GM21526 (cell line): ENCODE measurements around the gene TMEM39B.
"Not testable (repeated sequence)": the region's sequence is repeated elsewhere in the genome, so short reads cannot be mapped to it uniquely, and the experiment has no call there.

Experiments used
- ATAC-seq: cut with Tn5 transposase; IDR thresholded peaks from one replicate; pipeline ENCODE4 v1.9.1; 2021; ENCODE audit warnings: moderate library complexity; ENCODE audit not compliant: unreplicated experiment, low FRiP score

The TMEM39B gene

GRCh38 chr1:32111040-32111623, 38.4 kb downstream of the TMEM39B start:
- no peak for ATAC-seq

- ATAC-seq: no peak
Measured at GRCh38 chr1:32111789-32112188, 39.0 kb downstream of the TMEM39B start.

GRCh38 chr1:32112806-32113375, 40.2 kb downstream of the TMEM39B start:
- no peak for ATAC-seq

GRCh38 chr1:32113436-32113835, 40.7 kb downstream of the TMEM39B start:
- ATAC-seq: not testable (repeated sequence)

GRCh38 chr1:32114420-32114819, 41.7 kb downstream of the TMEM39B start:
- no peak for ATAC-seq

- no peak for ATAC-seq
Measured at GRCh38 chr1:32115496-32115895, 42.8 kb downstream of the TMEM39B start.

GRCh38 chr1:32116531-32116930, 43.8 kb downstream of the TMEM39B start:
- no peak for ATAC-seq

GRCh38 chr1:32122151-32122550, 49.4 kb downstream of the TMEM39B start:
- ATAC-seq: no peak

- ATAC-seq: not testable (repeated sequence)
Measured at GRCh38 chr1:32123361-32123760, 50.6 kb downstream of the TMEM39B start.

- no peak for ATAC-seq
Measured at GRCh38 chr1:32125313-32125712, 52.6 kb downstream of the TMEM39B start.

- ATAC-seq: no peak
Measured at GRCh38 chr1:32126770-32127169, 54.0 kb downstream of the TMEM39B start.

- ATAC-seq: no peak
Measured at GRCh38 chr1:32127409-32128198, 54.9 kb downstream of the TMEM39B start.

GRCh38 chr1:32128479-32128878, 55.7 kb downstream of the TMEM39B start:
- no peak for ATAC-seq

- ATAC-seq: no peak
Measured at GRCh38 chr1:32128964-32129363, 56.2 kb downstream of the TMEM39B start.

GRCh38 chr1:32133950-32134280, 61.2 kb downstream of the TMEM39B start:
- not testable (repeated sequence) for ATAC-seq

- no peak for ATAC-seq
Measured at GRCh38 chr1:32137111-32137510, 64.4 kb downstream of the TMEM39B start.

GRCh38 chr1:32138965-32139364, 66.2 kb downstream of the TMEM39B start:
- no peak for ATAC-seq

GRCh38 chr1:32142446-32143301, 69.9 kb downstream of the TMEM39B start:
- ATAC-seq: no peak

- ATAC-seq: not testable (repeated sequence)
Measured at GRCh38 chr1:32143302-32143695, 70.6 kb downstream of the TMEM39B start.

- no peak for ATAC-seq
Measured at GRCh38 chr1:32144033-32144432, 71.3 kb downstream of the TMEM39B start.

GRCh38 chr1:32147799-32148198, 75.1 kb downstream of the TMEM39B start:
- ATAC-seq: not testable (repeated sequence)
